AG20443 (cell line): ENCODE results near the gene PAM.

ENCODE experiments used
- DNase-seq: peaks from one replicate; pipeline ENCODE4 v3.0.0; 2012; ENCODE audit warnings: low spot score, mixed read lengths

Gene PAM

GRCh38 chr5:102937894-102938293 lies 182.8 kb downstream of the PAM start:
- no peak for DNase-seq

DNA sequence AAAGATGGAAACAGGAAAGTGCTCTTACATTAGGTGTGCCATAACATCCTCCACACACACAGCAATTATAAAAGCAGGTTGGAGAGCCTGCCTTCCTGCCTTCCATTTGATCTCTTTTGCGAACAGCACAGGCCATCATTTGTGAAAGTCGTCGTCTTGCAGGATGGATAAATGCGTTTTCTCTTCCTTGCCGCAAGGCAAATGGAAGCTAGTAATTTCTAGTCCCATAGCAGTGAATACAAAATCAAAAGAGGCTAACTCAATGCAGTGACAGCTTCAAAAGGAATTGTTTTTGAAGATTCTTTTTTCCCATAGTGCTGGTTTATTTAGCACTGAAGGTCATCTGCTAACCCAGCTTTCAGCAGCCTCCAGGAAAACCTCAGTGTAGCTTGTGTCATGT lies 186.0 kb downstream of the PAM start:
- no peak for DNase-seq

DNA sequence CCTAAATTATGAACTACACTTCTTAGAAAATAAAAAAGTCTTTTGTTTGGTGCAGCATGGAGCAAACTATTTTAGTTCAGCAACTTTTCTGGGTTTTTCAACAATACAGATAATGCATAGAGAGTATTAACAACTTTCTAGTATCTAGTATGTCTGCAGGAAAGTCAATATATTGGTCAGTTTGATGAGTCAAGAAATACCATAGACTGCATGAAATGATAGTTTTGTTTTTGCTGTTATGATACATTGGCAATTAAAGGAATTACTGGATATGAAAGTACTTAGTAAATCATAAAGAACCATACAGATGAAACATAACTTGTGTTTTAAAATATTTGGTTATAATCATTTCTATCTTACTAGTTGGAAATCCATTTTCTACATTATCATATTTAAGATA lies 191.3 kb downstream of the PAM start:
- DNase-seq: no peak

DNA sequence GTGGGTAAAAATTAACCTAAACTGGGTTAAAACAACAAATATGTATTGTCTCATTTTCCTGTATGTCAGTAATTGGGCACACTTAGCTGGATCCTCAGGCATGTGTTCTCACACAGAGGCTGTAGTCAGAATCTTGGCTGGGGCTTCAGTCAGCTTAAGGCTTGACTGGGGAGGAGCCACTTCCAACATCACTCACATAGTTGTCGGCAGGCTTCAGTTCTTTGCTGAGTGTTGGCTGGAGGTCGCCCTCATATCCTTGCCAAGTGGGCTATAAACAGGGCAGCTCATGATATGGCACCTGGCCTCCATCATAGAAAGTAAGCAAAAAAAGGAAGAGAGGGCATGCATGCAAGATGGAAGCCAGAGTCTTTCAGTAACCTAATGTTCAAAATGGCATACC lies 191.9 kb downstream of the PAM start:
- DNase-seq: no peak

DNA sequence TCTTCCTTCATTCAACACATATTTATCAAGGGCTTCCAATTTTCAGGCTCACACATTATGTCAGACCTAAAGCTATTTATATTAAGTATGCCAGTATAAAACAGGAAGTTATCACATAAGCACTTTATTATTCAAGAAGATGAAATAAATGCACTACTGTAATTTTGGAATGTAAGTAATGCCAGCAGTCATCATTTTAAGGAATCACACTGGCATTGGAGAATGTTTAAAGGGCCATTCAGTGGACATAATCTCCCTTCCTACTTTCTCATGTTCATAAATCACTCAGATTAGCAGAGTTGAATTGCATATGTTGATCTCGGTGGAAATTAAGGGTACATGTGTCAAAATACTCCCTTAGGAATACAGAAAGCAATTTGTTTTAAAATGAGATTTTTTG lies 200.4 kb downstream of the PAM start:
- DNase-seq: no peak

GRCh38 chr5:102956599-102956998 lies 201.5 kb downstream of the PAM start:
- DNase-seq: no peak

DNA sequence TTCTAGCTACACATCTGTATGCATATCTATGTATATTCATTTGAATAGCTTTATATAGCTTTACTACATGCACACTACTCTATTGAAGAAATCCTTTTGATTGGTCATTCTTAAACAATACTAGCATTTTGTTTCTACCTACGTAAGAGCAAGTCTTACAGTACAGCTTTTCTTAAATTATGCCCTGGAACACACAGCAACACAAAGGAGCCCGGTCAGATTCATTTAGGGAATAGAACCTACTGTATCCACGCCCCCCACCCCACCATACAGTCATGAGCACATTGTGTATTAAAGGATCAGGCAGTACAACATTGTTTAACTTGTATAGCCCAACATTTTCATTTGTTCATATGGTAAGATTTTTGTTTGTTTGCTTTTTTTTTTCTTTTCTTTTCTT lies 202.0 kb downstream of the PAM start:
- no peak for DNase-seq

- DNase-seq: peak; percentile 16
Observed at GRCh38 chr5:102958481-102959011, 203.4 kb downstream of the PAM start.

DNA sequence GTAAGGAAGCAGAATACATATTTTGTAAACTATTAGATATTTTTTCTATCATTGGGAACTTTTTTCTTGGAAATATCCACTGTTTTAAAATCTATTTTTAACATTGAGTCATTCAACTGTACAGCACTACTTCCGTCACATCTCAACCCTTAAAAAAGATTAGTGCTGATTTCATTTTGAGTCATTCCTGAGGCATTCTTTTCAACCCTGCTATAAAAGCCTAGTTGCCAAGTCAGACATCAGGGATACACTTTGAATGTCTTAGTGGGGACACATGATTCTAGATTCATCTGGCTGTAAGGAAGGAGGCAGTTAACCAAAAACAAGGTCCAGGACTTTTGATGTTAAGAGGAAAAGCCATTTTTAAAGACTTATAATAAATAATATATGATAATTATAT lies 203.9 kb downstream of the PAM start:
- DNase-seq: peak; percentile 61

- no peak for DNase-seq
Observed at GRCh38 chr5:102961671-102962070, 206.6 kb downstream of the PAM start.

DNA sequence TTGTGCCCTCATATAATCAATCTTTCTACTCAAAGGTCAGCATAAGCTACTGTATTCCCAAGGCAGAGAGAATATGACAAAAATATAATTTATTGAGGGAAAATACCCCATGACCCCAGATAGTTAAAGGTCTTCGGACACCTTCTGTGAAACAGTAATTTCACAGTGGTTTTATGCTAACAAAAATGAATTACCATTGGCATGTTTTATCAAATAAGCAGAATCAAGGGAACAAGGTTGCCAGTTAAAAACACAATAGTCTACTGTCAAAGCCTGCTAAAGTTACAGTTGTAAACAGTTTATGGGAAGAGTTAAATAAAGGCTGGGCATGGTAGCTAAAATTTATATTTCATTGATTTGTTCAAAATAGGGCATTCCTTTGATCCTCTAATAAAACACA lies 210.5 kb downstream of the PAM start:
- DNase-seq: no peak

DNA sequence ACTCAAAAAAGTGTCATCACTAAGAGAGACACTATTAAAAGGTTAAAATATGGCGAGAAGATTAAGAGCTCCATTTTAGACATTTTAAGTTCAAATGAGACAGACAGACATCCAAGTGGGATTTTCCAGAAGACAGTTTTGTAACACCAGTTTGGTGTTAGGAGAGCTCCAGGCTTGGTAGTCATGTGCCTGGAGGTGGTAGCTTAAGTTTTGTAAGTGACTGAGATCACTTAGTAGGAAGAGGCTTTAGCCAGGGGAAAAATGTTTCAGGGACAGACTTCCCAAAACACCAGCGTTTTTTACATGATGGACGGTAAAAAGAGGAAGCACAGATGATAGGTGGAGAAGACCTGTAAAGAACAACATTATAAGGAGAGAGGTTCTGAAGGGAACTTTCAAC lies 214.5 kb downstream of the PAM start:
- no peak for DNase-seq

DNA sequence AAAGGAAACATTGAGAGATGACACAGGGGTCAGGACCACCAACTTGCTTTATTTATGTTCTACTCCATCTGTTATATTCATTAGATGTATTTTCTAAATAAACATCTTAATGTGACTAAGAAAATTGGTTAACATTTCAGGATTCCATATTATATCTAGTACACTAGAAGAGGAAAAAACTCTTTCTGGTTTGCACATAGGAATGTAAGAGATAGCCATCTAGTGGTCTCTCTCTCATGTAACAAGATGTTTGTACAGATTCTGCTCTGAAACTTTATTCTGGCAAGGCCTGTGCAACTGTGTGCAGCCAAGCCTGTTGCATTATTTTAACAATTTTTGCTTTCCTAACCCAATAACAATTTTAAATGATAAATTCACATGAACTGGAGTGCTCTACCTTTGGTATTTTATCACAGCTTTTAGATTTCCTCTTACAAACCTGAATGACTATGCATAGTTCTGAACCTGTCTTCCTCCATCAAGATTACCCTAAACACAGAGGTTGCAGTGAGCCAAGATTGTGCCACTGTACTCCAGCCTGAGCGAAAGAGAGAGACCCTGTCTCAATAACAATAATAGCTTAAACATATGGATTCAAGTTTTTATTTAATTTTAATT lies 216.7 kb downstream of the PAM start:
- peak; percentile 54 for DNase-seq

GRCh38 chr5:102974177-102974576 lies 219.1 kb downstream of the PAM start:
- DNase-seq: no peak

DNA sequence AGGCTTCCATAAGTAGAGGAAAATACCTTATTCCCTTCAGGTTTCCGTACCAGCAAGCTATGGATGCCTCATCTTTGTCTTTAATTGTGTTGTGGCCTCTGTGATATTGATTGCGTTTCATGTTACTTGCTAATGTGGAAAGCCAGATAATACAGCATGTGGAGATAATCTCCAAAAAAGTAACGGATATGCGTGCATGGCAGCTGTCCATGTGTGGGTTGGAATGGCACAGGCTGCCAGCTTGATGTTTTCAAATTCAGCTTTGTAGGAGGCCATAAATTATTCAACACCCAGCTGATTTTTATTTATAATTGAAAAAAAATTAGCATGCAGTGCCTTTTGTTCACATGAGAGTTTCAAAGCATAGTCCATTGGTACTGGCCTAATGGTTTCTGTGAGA lies 219.9 kb downstream of the PAM start:
- DNase-seq: no peak

GRCh38 chr5:102975457-102976182 lies 220.5 kb downstream of the PAM start:
- DNase-seq: peak; percentile 40

DNA sequence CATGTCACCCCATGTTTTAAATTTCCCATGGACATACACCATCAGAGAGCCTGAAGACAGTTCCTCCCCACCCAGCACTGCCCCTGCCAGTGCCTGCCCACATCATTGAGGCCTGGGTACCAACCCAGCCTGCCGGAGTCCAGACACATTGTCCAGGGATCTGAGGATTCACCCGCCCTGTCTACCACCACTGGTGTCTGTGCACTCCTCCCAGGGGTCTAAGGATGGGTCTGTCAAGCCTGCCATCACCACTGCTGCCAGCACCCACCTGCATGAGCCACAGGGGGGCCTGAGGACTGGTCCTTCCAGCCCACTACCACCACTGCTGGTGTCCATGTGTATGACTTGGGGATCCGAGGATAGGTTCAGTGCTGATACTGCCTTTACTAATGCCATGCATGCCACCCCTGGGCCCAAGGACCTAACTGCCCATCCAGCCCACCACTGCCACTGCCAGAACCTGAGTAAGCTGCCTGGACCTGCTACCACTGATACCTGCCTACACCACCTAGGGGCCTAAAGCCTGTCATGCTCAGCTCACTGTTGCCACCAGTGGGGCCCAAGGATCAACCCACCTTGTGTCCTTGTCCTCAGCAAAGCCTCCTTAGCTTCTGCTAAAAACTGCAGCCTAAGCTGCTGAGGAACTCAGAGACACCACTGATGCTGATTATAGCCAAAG lies 227.0 kb downstream of the PAM start:
- no peak for DNase-seq

DNA sequence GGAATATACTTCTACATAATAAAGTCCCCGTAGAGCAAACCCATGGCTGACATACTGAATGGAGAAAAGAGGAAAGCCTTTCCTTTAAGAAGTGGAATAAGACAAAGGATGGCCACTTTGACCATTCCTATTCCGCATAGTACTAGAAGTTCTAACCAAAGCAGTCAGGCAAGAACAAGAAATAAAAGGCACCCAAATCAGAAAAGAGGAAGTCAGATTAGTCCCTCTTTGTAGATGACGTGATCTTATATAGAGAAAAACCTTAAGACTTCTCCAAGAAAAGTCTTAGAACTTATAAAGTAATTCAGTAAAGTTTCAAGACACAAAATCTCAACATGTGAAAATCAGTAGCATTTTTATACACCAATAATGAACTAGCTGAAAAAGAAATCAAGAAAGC lies 231.0 kb downstream of the PAM start:
- DNase-seq: no peak

DNA sequence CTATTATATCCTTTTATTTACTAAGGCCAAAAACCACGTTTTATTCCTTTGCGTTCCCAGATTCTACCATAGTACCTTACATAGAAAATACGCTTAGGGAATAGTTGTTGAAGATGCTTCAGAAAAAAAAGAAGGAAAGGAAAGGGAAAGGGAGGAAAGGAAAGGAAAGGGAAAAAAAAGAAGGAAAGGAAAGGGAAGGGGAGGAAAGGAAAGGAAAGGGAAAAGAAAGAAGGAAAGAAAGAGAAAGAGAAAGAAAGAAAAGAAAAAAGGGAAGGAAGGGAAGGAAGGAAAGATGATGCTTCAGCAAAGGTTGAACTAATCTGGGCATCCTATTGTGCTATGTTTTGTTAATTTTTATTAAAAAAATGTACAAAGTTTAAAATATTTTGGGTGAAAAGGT lies 233.4 kb downstream of the PAM start:
- DNase-seq: no peak

- no peak for DNase-seq
Observed at GRCh38 chr5:102991802-102992201, 236.7 kb downstream of the PAM start.

DNA sequence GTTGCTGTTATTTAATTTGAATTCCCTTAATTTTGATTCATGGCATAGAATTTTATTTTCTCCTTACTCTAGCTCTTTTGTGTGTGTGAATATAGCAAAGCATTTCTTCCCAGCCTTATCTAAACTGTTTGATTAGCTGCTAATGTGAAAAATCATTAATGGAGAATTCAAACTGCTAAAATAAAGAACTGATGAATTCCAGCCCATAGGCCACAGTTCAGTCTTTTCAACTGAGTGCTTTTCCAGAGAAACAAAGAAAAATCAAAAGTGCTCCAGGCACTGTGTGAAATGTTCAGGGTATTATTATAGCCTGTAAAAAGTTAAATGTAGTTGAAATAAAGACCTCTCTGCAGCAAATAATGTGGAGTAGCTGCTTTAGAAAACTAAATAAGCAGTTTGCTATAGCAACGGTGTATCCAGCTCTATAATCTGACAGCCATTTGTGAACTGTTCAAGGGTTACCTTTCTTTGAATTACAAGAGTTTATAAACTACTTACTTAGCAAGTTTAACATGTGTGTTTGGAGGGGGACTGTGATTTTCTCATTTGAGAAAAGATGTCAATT lies 241.0 kb downstream of the PAM start:
- DNase-seq: no peak

DNA sequence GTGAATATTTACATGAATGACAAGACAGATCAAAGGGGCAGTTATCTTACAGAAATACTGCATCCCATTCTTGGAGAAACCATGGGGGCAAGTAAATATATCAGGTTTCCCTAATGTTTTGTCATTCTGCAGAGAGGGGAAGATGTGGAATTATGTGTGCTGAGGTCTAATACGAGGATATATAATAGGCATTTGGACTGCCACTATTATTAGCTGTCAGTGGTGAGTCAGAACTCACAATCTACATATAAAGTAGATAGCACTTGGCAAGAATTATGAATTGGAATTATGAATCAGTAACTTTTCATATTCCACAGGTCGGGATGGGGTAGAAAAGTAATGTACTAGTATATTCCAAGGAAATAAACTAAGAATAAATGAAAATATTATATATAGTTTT lies 243.1 kb downstream of the PAM start:
- no peak for DNase-seq

DNA sequence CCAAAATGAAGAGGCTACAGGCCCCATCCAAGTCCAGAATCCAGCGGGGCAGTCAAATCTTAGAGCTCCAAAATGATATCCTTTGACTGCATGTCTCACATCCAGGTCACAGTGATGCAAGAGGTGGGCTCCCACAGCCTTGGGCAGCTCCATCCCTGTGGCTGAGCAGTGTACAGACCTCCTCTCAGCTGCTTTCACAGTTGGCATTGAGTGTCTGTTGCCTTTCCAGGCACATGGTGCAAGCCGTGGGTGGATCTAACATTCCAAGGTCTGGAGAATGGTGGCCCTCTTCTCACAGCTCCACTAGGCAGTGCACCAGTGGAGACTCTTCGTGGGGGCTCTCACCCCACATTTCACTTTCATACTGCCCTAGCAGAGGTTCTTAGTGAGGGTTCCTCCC lies 244.1 kb downstream of the PAM start:
- no peak for DNase-seq
